Eye (tissue), 1 donor: ENCODE results near the gene TSPAN9.
A peak's percentile ranks its signal among the peaks of the same experiment; 100 is the strongest.

ENCODE experiments used
- DNase-seq: peaks from one replicate; pipeline ENCODE4 v3.0.0-alpha.2; 2015

TSPAN9 gene

DNA sequence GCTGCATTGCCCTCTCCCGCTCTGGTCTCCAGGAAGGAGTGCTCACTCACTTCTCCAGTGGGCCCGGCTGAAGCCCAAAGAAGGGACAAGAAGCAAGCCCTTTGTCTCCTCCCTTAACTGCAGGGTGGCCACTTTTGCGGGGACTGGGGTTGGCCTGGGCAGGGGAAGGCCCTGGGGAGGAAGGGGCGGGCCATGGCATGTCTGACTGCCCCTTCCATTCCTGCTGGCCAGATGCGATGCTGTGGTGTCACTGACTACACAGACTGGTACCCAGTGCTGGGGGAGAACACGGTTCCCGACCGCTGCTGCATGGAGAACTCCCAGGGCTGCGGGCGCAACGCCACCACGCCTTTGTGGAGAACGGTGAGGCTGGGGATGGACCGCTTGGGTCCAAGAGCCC is 203.8 kb downstream of the TSPAN9 start:
- DNase-seq: no peak

DNA sequence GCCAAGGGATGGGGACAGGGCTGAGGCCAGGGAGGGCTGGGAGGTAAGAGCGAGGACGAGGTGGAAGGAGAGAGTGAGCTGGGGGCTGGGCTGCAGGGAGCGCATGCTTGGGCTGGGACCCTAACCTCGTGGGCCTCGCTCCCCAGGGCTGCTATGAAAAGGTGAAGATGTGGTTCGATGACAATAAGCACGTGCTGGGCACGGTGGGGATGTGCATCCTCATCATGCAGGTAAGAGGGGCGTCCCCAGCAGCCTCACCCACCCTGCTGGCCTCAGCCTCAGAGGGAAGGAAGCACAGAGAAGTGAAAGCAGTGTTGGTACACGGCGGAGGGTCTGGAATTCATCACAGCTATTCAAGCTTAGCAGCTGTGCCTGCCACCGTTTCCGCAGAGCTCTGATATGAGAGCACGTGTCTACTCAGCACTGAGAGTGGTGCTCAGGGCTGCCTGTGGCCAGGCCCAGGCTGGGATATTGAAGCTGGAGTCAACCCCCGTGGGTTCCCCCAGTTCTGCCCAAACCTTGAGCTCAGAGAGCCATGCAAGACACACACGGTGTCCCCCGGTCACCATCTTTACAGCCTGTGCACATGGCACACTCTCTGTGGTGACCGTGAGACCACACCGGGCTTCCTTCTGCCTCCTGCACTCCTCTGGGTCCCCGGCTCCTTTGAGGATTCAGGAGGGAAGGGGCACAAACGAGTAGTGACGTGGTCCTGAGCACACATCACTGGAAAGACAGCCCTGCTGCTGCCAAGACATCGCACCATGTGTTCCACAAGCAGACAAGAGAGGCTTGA is 204.6 kb downstream of the TSPAN9 start:
- DNase-seq: no peak

DNA sequence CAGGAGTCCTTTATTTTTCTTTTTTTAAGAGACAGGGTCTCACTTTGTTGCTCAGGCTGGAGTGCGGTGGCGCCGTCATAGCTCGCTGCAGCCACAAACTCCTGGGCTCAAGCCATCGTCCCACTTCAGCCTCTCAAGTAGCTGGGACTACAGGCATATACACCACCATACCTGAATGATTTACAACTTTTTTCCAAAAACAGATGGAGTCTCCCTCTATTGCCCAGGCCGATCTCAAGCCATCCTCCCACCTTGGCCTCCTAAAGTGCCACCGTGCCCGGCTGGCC is 205.1 kb downstream of the TSPAN9 start:
- DNase-seq: no peak

DNA sequence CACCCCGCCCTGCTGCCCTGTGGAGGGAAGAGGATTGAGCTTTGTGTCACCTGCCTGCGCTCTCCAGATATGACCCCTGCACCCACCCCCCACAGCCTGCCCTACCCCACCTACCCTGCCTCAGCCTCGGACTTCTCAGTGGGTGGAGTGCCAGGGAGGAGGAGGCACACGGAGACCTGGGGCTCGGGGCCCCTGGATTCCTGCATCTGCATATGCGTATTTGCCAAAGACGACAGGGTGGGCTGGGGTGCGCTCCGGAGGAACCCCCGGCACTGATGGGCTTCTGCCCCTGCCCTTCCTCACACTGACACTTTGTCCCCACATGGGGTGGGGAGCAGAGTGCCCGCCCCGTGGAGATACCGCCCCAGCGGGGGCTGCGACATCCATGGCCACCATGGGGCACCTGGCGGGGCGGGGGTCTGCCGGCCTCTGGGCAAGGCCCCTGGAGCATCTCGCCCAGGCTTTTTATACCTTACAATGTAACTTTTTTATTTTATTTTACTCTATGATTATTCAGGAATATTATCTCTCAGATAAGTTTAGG is 206.0 kb downstream of the TSPAN9 start:
- DNase-seq: no peak

DNA sequence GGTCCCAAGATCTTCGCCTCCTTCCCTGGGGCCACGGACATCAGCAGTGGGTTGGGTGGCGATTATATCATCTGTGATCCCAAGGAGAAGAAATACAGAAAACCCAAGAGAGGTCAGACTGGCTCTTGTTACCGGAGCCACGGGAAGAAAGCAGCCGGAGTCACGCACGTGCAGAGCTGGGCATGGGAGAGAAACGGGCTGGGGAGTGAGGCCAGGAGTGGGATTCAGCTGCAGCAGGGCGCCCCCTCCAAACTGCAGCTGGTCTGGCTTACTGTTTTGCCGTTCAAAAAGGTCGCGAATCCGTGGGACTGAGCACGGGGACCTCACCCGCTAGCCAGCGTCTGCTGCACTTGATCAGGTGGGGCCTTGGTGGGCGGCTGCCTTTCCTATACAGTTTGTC is 207.2 kb downstream of the TSPAN9 start:
- no peak for DNase-seq

DNA sequence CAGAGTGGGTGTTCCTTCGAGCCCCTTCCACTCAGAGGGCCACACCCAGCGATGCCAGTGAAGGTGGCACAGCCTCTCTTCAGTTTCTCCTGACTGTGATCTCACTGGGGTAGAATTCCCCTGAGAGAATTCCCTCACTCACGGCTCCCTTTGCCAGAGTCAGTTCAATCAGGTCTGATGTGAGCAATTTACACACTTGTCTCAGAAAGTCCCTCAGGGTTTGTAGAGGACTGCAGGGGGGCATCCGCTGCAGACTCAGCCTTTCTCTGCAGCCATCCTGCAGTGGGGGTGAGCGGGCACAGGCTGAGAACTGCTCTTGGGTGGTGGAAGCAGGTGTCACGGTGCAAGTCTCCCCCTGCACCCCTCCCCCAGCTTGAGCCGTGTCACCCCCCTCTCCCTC is 208.4 kb downstream of the TSPAN9 start:
- DNase-seq: no peak

DNA sequence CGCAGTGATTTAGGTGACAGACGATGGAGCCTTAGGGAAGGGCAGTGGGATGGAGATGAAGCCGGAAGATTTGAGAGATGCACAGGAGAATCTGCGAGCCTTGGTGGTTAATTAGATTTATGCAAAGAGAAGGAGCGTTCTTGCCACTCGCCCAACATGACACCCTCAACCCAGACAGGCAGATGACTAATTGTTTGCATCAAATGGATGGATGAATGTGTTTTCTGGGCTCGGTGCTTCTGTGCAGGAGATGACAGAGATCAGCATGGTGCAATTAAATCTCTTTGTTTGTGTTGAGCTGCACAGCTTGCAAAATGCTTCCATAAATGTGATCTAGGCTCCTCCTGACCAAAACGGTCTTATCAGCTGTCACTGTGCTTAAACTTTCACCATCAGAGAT is 211.5 kb downstream of the TSPAN9 start:
- DNase-seq: no peak

DNA sequence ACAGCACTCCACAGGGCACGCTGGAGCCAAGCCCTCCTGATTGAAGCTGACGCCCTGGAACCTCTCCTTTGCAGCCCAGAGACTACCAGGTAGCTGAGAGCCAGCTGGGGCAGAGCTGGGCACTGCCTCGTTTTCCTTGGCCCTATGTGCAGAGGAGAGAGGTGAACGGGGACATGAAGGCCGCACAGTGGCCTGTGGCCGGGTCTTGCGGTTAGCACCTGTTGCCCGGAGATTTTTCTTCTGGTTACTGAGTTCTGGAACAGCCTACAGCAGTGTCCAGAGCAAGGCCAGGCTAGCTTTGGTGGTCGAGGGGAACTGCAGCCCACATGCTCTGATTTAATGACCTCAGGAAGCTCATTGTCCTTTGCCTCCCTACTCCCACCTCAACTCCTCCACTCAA is 212.5 kb downstream of the TSPAN9 start:
- no peak for DNase-seq

DNA sequence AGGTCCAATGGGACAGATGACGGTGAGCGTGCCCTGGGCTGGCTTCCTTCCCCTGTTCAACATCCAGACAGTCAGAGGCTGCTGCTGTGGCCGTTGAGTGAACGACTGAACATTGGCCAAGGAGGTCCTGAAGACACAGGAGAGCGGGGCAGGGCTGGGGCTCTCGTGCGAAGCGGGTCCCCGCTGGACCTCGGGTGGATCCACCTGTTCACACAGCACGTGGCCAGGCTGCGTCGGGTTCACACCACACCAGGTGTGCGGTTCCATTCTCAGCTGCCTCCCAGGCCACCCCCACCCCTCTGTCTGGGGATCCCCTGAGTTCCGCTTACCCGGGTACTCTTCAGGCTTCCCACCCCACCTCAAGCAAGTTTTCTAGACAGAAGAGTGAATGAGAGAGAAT is 214.8 kb downstream of the TSPAN9 start:
- no peak for DNase-seq

DNA sequence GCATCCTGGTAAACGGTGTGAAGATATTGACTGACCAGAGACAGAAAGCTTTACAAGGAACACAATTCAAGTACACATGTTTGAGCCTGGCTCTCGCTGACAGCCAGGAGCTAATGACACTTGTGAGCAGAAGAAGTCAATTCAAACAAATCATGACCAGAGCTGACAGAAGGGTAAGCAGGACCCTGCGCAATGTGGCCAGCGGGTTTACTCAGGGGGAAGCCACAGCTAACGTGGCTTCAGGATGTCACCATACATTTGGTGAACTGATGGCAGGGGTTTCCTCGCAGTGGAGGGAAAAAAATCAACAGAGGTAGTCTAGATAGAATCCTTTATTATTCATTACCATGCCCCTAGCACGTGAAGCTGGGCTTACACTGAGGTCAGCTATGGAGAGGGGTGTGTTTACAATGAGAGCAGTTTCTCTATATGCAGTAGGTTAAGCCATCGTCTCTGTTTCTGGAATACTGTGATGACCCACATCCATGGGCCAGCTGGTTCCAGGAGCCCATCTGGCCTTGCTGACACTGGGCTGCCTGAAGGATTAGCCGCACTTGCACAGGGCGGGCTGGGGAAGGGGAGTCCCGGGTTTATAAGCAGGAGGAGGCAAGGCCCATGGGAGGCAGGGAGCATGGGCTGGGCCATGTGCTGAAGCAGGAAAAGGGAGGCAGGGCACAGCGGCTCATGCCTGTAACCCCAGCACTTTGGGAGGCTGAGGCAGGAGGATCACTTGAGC is 215.7 kb downstream of the TSPAN9 start:
- DNase-seq: no peak

DNA sequence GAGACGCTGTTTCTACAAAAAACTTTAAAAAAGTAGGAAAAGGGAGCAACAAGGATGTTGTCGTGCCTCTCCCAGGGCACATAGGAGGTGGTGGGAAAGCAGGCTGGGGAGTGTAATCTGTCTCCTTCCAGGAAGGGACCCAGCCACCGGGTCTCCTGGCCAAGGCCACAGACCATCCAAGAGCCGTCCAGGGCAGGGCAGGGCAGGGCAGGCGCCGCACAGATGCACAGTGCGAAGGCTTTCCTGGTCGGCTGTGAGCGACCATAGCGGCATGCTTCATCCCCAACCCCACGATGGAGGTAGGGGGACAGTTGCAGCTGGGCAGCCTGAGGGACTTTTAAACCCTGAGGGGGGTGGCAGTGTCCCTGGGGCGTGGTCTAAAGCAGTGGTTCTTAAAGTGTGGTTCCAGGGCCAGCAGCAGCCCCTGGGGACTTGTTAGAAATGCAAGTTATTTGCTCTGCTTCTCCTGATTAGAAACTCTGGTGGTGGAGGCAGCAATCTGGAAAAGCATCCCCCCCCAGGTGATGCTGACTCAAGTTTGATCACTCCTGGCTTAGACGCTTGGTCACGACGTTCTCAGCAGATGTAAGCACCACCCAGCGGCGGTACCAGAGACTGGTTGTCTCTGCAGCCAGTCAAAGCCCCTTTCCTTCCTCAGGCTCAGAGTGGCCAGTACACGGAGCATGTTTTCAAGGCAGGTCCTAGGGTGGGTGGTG is 216.4 kb downstream of the TSPAN9 start:
- no peak for DNase-seq

DNA sequence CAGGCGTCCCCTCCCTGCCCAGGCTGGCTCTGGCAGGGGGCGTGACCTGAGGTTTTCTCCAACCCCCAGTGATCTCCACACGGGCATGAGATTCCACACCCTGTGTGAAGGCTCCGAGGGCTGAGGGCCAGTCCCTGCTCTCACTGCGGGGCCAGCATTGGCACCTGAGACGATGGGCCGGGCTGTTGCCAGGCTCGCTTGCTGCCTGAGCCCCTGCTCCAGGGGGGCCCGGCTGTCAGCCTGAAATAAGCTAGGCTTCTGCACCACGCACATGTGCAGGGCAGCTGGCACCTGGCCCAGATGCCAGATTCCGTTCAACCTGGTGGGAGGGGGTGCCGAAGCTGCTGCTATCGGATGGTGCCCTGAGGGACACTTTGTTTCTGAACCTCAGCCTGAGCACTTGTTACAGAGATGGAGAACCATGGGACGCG is 217.3 kb downstream of the TSPAN9 start:
- no peak for DNase-seq

DNA sequence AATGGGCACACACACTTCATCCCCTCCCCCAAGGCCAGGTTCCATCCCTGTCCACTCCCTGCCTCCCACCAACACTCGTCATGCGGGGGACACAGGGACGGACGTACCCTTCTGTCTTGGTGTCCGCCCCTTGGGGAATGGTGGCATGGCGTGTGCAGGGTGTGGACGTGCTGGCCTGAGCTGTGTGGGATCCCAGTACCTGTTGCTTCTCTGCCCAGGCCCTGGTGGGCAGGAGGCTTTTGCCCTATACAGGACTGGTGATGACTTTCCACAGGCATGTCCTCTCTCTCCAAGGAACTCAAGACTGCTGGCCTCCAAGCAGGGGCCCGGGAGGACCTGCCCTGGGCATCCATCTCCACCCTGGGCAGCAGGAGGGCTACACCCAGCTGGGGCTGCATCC is 218.0 kb downstream of the TSPAN9 start:
- no peak for DNase-seq

DNA sequence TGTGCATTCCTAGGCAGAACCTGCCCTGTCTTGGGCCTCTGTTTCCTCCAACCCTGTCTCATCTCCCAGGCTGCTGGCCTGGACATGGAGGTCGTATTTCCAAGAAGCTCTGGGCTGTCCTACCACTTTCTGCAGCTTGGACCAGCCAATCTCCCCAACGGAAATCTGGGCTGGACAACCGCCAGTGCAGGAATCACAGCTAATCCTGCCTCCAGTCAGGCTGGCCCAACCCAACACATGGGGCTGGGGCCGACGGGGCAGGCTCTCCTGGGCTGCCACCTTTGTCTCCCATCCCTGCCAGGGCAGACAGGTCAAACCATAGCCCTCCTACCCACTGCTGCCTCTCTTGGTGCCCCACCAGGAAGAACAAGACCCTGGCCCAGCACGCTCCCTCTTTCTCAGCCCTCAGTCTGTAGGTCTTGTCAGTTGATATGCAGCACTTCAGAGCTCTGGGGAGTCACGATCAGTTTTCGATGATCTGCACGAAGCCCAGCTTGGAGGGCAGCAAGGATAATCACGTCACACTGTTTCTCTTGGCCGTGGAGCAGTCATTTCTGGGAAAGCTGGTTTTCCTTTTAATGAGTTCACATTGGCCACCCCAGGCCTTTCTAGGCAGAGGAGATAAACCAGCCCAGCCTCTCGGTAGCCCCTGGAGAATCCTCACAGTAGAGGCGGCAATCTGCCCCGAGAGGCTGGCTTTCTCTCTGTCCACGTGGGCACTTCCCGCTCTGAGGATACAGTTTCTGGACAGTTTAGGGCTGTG is 218.6 kb downstream of the TSPAN9 start:
- no peak for DNase-seq

DNA sequence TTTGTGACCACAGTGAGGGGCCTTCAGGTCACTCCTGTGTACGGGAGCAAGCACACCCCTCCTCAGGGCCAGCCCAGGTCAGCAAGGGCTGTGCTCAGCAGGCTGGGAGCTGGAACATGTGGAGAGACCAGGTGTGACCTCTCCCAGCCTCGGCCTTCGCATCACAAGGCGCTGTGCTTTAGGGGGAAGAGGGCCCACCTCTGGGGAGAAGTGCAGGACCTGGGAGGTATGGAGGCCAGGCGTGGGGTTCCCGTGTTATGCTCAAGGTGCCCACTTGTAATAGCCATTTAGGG is 219.2 kb downstream of the TSPAN9 start:
- DNase-seq: no peak

DNA sequence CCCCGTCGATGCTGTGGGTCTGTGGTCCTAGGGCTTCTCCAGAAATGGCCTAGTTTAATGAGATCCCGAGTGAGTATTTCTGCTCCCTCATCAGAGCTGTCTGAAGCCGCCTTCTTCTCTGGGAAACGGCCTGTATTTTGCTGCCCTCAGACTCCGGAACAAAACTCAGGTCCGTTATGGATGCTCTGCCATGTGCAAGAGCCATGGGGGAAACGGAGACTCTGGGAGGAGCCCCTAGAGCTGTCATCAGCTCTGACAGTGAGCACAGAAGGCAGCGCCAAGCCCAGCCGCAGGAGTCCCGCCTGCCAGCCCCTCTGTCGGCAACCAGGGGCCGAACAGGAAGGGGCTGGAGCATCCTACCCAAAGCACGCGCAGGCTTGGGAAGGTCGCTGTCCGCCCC is 221.4 kb downstream of the TSPAN9 start:
- no peak for DNase-seq

DNA sequence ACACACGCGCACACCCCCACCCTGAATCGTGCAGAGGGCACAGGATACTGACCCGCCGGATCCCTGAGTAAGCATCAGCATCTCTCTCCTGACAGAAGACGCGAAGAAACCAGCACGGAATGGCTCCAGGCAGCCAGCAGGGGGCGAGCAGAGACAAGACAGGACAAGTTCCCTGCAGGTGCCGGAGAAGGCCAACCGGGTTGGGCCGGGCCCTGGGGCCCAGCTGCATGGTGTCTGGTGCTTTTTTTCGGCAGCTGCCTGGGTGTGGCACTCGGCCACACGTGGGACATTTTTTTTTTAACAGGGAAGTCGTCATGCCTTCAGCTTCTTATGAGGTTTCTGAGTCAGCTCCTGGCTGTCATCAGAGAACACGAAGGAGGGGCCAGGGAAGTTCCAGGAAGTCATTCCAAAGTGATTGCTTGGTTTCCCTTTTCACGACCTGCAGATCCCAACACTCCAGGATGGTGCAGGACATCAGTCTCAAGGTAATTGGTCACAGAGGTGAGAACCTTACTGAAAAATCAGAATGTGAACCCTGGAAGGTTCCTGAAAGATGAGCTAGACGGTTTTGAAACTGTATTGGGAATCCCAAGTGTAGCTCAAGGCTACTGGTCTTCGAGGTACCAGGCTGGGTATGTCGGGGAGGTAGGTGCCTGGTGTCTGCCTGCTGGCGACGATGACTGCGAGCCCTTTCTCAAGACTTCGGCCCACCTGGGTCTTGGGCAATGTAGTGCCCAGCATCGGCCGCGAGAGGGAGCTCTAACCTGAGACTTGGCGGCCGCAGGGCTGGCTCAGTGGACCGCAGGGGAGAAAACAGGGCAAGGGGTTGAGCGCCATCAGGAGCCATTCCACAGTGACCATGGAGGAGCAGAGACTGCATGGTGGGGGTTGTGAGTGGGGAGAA is 223.0 kb downstream of the TSPAN9 start:
- DNase-seq: peak; percentile 94

DNA sequence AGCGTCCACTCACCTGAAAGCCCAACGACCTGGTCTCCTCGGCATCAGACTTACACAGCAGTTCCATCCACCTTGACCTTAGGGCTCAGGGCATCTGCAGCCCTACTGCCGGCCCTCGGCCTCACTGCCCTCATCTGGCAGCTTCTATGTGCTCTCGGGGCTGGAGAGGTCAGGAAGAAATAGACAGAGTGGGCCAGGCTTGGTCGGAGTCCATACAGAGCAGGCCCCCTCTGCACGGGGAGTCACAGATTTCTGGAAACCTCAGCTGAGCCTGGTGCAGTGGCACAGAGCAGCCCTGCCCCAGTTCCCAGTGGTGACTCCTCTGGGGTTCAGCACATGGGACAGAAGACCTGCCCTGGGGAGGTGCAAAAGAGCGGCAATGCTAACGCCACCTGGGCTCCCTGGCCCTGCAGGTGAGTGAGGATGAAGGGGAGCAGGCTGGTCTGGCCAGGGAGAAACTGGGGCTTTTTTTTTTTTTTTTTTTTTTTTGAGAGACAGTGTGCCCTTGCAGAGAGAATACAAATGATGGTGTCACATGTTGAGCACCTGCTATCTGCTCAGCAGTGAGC is 223.7 kb downstream of the TSPAN9 start:
- no peak for DNase-seq

DNA sequence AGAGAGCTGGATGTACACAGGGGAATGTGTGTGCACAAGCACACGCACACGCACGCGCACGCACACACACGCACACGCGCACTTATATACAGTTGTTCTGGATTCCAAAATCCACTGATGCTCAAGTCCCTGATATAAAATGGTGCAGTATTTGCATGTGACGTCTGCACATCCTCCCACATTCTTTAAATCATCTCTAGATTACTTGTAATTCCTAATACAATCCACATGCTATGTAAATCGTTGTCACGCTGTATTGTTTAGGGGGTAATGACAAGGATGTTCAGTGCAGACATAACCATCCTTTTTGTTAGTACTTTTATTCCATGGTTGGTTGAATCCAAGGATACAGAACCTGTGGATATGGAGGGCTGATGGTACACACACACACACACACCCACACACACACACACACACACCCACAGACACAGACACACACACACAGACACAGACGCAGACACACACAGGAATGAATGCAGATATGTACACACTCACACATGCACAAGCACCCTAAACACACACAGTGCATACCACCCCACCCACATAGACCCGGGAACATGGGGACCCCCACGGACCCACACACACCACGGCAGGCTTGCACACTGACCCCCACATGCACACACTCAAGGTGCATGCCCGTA is 225.3 kb downstream of the TSPAN9 start:
- DNase-seq: no peak

DNA sequence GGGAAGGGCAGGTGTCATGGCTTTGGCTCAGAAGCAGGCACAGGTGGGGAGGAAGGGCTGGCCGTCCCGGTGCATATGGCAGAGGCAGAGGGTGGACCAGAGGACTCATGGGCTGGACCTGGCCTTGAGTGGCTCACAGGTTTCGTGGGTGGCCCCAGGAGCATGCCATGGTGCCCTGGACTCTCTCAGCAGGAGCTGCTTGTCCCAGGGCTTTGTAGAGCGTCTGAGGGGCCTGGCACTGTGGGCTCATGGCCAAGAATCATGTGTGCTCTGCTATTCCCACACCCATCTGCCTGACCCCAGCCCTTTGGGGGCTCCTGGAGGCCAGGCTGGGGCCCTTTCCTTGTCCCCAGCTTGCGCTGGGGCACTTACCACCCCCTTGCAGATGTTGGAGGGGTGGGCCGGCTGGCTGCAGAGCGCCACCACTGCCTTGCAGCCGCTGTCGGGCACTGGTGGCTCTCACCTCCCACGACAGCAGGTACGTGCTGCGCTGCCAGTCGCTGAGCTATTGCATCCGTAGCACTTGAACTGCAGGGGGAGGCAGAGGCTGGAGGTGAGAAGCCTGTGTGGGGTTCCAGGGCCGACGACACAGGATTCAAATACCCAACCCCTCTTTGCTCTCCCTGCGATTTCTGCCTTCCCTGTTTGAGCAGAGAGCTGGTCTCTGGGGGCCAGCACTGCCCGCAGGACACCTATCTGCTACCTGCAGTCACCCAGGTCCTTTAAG is 226.4 kb downstream of the TSPAN9 start:
- DNase-seq: no peak
